ENCODE results near the gene CCDC192. TPM values are rescaled to one million over a fixed set of nuclear protein-coding genes. Genes with fewer than 3 reads are reported as not detected.

CCDC192 gene
- total RNA-seq, 2 experiments from 2014 or later, result not detected

DNA sequence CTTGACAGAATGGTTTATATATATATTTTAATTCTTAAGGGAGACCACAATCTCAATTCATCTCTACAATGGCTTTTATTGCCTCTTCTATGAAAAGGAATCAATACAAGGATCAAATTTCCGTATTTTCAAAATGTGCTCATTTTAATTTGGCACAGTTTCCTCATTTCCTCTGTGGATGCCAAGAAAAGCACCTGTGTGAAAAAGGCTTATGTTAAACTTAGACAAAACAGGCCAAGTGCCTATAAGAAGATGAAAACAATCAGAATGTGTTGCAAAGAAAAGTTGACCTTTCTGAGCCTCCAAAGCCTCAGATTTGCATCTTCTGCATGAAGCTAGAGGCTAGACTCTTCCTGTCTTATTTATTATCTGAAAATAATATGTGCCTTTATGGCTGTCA, 206.6 kb downstream of the CCDC192 start:
- Mint-ChIP-seq H3K36me3 (no peaks in the 10 kb centered on the region), H3K9me3 (no peaks in the 10 kb centered on the region), H3K27ac (no peak overlapping the region), H3K4me1 (peaks cover 4% of the 10 kb centered on the region), H3K27me3 (no peaks in the 10 kb centered on the region), H3K4me3 (no peak overlapping the region)
- no peak for DNase-seq

- H3K27me3 Mint-ChIP-seq, result no peaks in the 10 kb centered on the region
These were observed 207.2 kb downstream of the CCDC192 start for GRCh38 chr5:127910307-127910956.

DNA sequence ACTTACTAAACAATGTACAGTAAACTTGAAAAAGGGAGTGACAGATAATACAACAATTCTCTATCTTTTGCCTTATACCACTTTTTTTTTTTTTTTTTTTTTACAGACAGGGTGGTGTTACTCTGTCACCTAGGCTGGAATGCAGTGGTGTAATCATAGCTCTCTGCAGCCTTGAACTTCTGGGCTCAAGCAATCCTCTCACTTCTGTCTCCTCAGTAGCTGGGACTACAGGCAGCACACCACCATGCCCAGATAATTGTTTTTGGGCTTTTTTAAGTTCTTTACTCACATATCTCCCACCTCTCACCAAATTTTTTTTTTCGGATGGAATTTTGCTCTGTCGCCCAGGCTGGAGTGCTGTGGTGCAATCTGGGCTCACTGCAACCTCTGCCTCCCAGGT, 208.4 kb downstream of the CCDC192 start:
- Mint-ChIP-seq H3K4me1 (no peaks in the 10 kb centered on the region), H3K9me3 (no peaks in the 10 kb centered on the region), H3K36me3 (no peaks in the 10 kb centered on the region), H3K27me3 (no peaks in the 10 kb centered on the region), H3K4me3 (no peak overlapping the region), H3K27ac (no peak overlapping the region)
- no peak for DNase-seq

More at GRCh38 chr5:127910307-127910956, 207.2 kb downstream of the CCDC192 start:
- Mint-ChIP-seq H3K4me3 (no peak overlapping the region), H3K4me1 (peaks cover 4% of the 10 kb centered on the region), H3K27ac (no peak overlapping the region), H3K9me3 (no peaks in the 10 kb centered on the region), H3K36me3 (no peaks in the 10 kb centered on the region)
- no peak for DNase-seq

DNA sequence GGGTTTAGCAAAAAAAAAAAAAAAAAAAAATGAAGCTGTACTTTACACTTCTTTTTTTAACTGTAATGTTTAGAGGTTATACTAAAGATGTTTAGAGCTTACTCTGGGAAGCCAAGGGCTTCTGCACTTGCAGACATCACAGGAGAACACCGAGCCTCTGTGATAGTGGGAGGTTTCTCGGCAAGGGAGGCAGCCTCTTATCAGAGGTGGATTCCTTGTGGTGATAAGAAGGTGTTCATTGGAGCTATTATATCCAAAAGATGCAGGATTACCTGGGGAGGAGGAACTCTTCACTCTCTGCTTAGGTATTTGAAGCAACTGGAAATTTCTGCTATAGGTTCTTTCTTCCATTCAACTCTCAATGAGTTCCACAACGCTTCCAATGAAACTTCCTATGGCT, 209.2 kb downstream of the CCDC192 start:
- no peaks in the 10 kb centered on the region for H3K27me3 Mint-ChIP-seq
- no peak for DNase-seq
- no peak overlapping the region for H3K27ac Mint-ChIP-seq
- no peaks in the 10 kb centered on the region for H3K9me3 Mint-ChIP-seq
- peaks cover 4% of the 10 kb centered on the region for H3K4me1 Mint-ChIP-seq
- H3K36me3 Mint-ChIP-seq, result no peaks in the 10 kb centered on the region
- H3K4me3 Mint-ChIP-seq, result no peak overlapping the region

DNA sequence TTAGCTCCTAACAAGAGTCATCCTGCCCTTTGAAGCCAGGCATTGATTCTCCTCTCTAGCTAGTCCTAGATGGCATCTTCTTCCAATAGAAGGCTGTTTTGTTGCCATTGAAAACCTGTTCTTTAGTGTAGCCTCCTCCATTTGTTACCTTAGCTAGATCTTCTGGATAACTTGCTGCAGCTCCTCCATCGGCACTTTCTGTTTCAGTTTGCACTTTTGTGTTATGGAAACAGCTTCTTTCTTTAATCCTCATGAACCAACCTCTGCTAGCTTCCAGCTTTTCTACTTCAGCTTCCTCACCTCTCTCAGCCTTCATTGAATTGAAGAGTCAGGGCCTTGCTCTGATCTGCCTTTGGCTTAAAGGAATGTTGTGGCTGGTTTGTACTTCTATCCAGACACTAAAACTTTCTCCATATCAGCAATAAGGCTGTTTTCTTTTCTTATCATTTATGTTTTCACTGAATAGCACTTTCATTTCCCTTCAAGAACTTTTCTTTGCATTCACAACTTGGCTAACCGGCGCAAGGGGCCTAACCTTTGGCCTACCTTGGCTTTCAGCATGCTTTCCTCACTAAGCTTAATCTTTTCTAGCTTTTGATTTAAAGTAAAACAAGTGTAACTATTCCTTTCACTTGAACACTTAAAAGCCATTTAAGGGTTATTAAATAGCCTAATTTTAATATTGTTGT, 213.8 kb downstream of the CCDC192 start:
- Mint-ChIP-seq H3K9me3 (no peaks in the 10 kb centered on the region), H3K4me1 (peaks cover 4% of the 10 kb centered on the region), H3K36me3 (no peaks in the 10 kb centered on the region), H3K27ac (no peak overlapping the region), H3K27me3 (no peaks in the 10 kb centered on the region), H3K4me3 (no peak overlapping the region)
- DNase-seq, result no peak

GRCh38 chr5:127919006-127919796, 216.0 kb downstream of the CCDC192 start:
- no peak for DNase-seq
- no peaks in the 10 kb centered on the region for H3K9me3 Mint-ChIP-seq
- H3K36me3 Mint-ChIP-seq, result no peaks in the 10 kb centered on the region
- H3K27me3 Mint-ChIP-seq, result no peaks in the 10 kb centered on the region
- peaks cover 4% of the 10 kb centered on the region for H3K4me1 Mint-ChIP-seq
- H3K27ac Mint-ChIP-seq, result no peak overlapping the region
- no peak overlapping the region for H3K4me3 Mint-ChIP-seq

GRCh38 chr5:127919818-127920217, 216.6 kb downstream of the CCDC192 start:
- Mint-ChIP-seq H3K4me3 (no peak overlapping the region), H3K9me3 (no peaks in the 10 kb centered on the region), H3K27me3 (no peaks in the 10 kb centered on the region), H3K36me3 (no peaks in the 10 kb centered on the region), H3K27ac (no peak overlapping the region), H3K4me1 (peaks cover 4% of the 10 kb centered on the region)
- DNase-seq, result no peak

- Mint-ChIP-seq H3K36me3 (no peaks in the 10 kb centered on the region), H3K27ac (no peak overlapping the region), H3K27me3 (no peaks in the 10 kb centered on the region), H3K4me1 (peaks cover 4% of the 10 kb centered on the region), H3K4me3 (no peak overlapping the region), H3K9me3 (no peaks in the 10 kb centered on the region)
- DNase-seq, result no peak
These were observed 217.7 kb downstream of the CCDC192 start for GRCh38 chr5:127920936-127921335.

- no peaks in the 10 kb centered on the region for H3K9me3 Mint-ChIP-seq
- DNase-seq, result no peak
- no peaks in the 10 kb centered on the region for H3K27me3 Mint-ChIP-seq
- no peaks in the 10 kb centered on the region for H3K4me1 Mint-ChIP-seq
- H3K4me3 Mint-ChIP-seq, result no peak overlapping the region
- H3K27ac Mint-ChIP-seq, result no peak overlapping the region
- no peaks in the 10 kb centered on the region for H3K36me3 Mint-ChIP-seq
These were observed 219.4 kb downstream of the CCDC192 start for GRCh38 chr5:127922603-127923002.

DNA sequence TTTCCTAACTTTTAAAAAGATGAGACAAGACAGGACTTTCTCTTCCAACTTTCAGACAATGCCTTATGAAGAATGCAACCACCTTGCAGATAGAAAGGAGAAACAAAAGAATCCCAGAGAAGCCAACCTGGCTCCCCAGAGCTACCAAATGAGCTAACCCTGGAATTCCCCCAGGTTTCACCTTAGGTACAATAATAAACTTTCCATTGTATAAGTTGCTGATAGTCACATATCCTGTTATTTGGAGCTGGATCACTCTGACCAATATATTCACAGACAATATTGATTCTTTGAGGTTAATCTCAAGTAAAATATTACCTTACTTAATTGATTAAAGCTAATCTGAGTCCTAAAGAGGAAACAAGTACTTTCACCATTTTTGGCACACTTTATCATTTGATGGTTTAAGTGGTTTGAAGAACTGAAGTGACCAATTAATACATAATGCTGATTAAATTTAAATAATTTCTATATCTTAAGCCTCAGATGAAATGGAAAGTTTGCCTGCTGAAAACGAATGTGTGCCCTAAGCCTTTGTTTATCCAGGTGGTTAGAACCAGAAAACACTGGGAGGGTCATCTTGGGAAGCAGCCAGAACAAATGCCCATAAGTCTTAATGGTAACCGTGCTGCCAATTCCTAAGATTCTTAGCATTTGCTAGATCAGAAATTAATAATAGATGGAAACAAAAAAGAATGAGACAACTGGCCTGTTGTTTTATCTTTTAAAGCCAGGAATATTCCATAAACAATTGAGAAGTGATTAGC, 220.8 kb downstream of the CCDC192 start:
- no peak for DNase-seq
- H3K9me3 Mint-ChIP-seq, result no peaks in the 10 kb centered on the region
- H3K4me3 Mint-ChIP-seq, result no peak overlapping the region
- H3K27me3 Mint-ChIP-seq, result no peaks in the 10 kb centered on the region
- no peaks in the 10 kb centered on the region for H3K36me3 Mint-ChIP-seq
- no peak overlapping the region for H3K27ac Mint-ChIP-seq
- no peaks in the 10 kb centered on the region for H3K4me1 Mint-ChIP-seq

- no peak overlapping the region for H3K4me3 Mint-ChIP-seq
- H3K9me3 Mint-ChIP-seq, result no peaks in the 10 kb centered on the region
- DNase-seq, result no peak
- no peaks in the 10 kb centered on the region for H3K4me1 Mint-ChIP-seq
- H3K27ac Mint-ChIP-seq, result no peak overlapping the region
- H3K27me3 Mint-ChIP-seq, result no peaks in the 10 kb centered on the region
- H3K36me3 Mint-ChIP-seq, result no peaks in the 10 kb centered on the region
These were observed 221.4 kb downstream of the CCDC192 start for GRCh38 chr5:127924606-127925005.

DNA sequence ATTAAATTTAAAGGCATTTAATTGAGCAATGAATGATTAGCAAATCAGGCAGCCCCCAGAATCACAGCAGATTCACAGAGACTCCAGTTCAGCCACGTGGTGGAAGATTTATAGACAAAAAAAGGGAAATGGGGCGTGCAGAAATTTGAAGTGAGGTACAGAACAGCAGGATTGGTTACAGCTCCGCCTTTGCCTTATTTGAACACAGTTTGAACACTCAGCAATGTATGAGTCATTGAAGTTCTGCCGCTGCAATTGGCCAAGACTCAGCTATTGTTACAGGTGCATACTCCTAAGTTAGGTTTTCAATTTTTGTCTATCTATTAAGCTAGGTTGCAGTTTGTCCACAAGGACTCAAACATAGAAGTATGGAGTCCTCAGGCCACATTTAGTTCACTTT, 222.7 kb downstream of the CCDC192 start:
- H3K27ac Mint-ChIP-seq, result no peak overlapping the region
- H3K9me3 Mint-ChIP-seq, result no peaks in the 10 kb centered on the region
- H3K36me3 Mint-ChIP-seq, result no peaks in the 10 kb centered on the region
- H3K4me3 Mint-ChIP-seq, result no peak overlapping the region
- no peak for DNase-seq
- H3K27me3 Mint-ChIP-seq, result no peaks in the 10 kb centered on the region
- no peaks in the 10 kb centered on the region for H3K4me1 Mint-ChIP-seq

DNA sequence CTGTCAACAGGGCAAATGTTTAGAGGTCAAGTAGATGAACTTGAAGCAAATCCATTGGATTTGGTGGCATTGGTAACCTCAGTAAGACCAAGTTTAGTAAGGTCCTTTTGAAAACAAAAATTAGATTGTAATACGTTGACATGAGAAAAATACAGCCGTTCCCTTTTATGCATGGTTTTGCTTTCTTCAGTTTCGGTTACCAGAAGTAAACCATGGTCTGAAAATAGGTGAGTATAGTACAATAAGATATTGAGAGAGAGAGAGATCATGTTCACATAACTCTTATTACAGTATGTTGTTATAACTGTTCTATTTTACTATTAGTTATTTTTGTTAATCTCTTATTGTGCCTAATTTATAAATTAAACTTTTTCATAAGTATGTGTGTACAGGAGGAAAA, 223.8 kb downstream of the CCDC192 start:
- DNase-seq, result no peak
- no peaks in the 10 kb centered on the region for H3K36me3 Mint-ChIP-seq
- H3K4me1 Mint-ChIP-seq, result no peaks in the 10 kb centered on the region
- no peak overlapping the region for H3K4me3 Mint-ChIP-seq
- H3K27ac Mint-ChIP-seq, result no peak overlapping the region
- H3K9me3 Mint-ChIP-seq, result no peaks in the 10 kb centered on the region
- no peaks in the 10 kb centered on the region for H3K27me3 Mint-ChIP-seq

GRCh38 chr5:127928053-127928452, 224.9 kb downstream of the CCDC192 start:
- H3K9me3 Mint-ChIP-seq, result no peaks in the 10 kb centered on the region
- no peak overlapping the region for H3K27ac Mint-ChIP-seq
- H3K36me3 Mint-ChIP-seq, result no peaks in the 10 kb centered on the region
- H3K4me3 Mint-ChIP-seq, result no peak overlapping the region
- no peaks in the 10 kb centered on the region for H3K4me1 Mint-ChIP-seq
- no peak for DNase-seq
- no peaks in the 10 kb centered on the region for H3K27me3 Mint-ChIP-seq

DNA sequence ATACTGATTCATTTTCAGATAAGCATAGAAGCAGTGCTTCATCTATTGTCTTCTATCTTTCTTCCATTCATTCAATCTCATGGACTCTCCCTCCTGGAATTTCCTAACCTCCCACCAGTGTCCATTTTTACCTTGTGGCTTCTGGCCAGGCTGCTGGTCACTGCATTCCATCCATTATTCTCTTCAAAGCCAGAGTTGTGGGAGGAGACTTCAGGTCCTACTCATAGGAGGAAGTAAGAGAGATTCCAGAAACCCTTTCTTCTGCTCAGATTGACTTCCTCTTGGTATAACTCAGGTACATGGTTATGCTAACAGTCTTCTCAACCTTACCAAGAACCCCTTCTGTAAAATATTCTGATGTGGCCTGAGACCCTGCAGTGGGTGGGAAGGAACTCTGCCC, 227.1 kb downstream of the CCDC192 start:
- no peak overlapping the region for H3K27ac Mint-ChIP-seq
- H3K27me3 Mint-ChIP-seq, result no peaks in the 10 kb centered on the region
- no peaks in the 10 kb centered on the region for H3K4me1 Mint-ChIP-seq
- H3K4me3 Mint-ChIP-seq, result no peak overlapping the region
- H3K9me3 Mint-ChIP-seq, result no peaks in the 10 kb centered on the region
- no peak for DNase-seq
- no peaks in the 10 kb centered on the region for H3K36me3 Mint-ChIP-seq

Data from activated naive CD8-positive, alpha-beta T cell treated with anti-CD3 and anti-CD28 coated beads for 36 hours (primary cell).